ENCODE data around the gene LRRC1.

DNA sequence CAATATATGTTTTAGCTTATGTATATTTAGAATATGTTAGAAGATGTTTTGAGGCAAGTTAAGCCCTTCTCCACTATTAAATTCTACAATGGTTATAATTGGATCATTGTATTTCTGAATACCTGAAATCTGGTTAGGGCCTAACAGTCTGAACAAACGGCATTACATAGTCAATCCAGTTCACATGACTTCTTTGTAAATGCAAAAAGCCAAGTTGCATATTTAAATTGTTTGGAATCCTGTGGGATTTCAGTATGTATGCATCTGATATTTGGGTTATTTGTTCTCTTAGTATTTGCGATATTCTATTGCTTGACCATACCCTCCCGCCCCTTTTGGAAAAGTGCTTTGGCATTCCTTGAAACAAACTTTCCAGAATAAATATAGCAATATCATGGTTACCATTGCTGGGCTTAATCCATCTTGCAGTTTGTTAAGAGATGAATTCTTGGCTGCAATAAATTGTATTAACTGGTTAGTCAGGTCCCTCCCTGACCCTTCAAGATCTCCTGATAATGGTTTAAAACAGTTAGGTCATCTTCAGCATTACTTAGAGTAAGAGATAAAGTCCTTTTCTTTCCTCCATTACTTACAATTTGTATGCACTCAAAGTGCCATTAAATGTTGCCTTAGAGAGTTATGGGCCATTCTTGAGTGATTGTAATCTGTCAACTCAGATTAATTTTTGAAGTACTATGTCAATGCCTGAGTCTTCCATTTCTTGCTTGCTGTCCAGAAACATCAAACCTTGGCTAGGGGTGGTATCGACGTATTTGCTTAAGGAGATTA lies 36.5 kb downstream of the LRRC1 start:
- TF ChIP-seq, protein P1, sequence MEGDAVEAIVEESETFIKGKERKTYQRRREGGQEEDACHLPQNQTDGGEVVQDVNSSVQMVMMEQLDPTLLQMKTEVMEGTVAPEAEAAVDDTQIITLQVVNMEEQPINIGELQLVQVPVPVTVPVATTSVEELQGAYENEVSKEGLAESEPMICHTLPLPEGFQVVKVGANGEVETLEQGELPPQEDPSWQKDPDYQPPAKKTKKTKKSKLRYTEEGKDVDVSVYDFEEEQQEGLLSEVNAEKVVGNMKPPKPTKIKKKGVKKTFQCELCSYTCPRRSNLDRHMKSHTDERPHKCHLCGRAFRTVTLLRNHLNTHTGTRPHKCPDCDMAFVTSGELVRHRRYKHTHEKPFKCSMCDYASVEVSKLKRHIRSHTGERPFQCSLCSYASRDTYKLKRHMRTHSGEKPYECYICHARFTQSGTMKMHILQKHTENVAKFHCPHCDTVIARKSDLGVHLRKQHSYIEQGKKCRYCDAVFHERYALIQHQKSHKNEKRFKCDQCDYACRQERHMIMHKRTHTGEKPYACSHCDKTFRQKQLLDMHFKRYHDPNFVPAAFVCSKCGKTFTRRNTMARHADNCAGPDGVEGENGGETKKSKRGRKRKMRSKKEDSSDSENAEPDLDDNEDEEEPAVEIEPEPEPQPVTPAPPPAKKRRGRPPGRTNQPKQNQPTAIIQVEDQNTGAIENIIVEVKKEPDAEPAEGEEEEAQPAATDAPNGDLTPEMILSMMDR (IDR thresholded peaks at IDR 0.05): no peak
- TF ChIP-seq POLR2A (IDR thresholded peaks at IDR 0.05; ENCODE audit: low read depth) (no peak), EP300 (IDR thresholded peaks at IDR 0.05) (no peak)

All from esophagus muscularis mucosa (tissue), 4 donors.